Pons (tissue), 1 donor: ENCODE results near the gene C11orf21.

Experiments
- DNase-seq: peaks from one replicate; pipeline ENCODE4 v3.0.0-alpha.2; 2016; ENCODE audit warnings: low spot score

The C11orf21 gene

DNA sequence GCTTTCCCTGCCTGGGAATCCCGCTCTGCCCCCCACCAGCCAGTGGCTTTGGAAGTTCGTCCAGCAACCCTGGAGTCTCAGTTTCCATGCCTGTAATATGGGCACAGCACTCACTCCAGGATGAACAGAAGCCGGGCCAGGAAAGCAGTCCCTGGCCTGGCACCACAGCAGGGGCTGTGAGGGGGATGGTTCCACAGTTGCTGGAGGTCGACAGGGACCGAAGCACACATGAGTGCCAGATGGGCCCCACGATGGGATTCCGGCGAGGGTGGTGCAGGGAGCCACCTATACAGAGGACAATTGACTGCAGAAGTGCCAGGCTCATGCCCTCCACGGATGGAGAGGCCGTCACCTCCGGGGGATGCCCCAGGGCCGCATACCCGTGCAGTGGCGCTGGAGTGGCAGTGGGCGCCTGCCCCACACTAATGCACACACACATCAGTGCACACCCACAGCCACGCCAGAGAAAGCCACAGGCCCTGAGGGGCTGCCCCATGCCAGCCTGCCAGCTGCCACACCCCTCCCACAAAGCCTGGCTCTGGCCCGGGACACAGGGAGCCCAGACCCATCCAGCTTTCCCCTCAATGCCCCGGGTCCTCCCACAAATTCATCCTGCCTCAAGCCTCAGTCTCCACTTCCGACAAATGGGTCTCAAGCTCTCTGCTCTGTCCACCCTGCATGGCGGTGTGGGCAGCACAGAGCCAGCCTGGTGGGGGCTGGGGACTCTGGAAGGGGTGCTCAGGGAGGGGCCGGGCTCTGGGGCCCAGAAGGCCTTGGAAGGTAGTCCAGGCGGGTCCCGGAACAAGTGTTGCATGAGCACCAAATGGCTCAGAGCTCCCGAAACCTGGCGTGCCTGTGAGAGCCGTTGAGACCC lies 41.0 kb downstream of the C11orf21 start:
- DNase-seq: no peak

DNA sequence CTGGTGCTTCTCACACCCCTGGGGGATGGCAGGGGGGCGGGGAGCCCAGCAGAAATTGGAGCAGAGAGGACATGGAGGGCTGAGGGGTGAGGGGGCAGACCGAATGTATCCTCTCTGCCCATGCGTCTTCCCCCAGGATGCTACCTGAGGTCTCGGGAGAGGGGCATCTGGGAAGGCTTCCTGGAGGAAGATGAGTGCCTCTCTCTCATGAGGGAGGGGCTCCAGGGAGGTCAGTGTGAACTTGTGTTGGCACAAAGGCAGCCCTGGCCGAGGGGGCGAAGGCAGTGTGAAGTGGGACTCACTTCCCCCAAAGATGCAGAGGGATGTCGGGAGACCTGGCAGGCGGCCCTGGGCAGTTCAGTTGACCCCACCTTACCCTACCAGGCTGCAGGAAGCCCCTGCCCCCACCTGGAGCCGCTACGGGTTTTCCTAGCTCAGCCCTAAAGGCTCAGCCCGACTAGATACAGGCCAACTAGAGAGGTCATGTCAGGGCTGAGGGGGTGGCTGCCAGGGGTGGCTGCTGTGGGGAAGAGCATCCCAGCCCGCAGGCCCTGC lies 41.7 kb downstream of the C11orf21 start:
- DNase-seq: no peak

GRCh38 chr11:2259466-2259830 lies 42.3 kb downstream of the C11orf21 start:
- DNase-seq: no peak

- no peak for DNase-seq
Observed at GRCh38 chr11:2258501-2259465, 42.9 kb downstream of the C11orf21 start.

DNA sequence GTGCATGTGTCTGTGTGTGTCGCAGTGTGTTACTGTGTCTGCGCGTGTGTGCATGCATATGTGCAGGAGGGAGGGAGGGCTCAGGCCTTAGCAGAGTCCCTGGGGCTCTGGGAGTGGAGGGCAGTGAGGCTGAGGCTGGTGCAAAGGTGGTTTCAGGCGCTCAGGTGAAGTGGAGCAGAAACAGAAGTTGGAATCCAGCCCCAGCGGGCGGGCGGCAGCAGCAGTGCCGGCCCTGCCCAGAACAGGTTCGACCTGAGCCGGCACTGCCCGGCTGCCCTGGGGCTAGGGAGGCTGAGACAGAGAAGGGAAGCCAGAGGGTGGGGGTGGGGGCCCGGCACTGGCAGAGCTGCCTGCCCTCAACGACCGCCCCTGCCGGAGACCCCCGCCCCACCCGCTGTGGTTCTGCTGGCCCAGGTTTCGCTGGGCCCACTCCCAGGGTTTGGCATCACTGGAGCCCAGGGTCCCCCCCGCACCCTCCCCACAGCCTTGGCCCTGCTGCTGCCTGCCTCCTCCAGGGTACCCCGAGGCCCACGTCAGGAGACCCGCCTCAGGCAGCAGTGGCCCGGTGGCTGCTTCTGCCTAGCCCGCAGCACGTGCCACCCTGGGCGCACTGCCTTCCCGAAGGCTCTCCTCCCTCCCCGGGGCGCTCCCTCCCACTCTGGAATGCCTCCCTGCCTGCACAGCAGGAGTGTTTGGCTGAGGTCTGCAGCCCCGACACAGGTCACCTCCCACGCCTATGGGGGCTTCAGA lies 44.6 kb downstream of the C11orf21 start:
- DNase-seq: no peak

DNA sequence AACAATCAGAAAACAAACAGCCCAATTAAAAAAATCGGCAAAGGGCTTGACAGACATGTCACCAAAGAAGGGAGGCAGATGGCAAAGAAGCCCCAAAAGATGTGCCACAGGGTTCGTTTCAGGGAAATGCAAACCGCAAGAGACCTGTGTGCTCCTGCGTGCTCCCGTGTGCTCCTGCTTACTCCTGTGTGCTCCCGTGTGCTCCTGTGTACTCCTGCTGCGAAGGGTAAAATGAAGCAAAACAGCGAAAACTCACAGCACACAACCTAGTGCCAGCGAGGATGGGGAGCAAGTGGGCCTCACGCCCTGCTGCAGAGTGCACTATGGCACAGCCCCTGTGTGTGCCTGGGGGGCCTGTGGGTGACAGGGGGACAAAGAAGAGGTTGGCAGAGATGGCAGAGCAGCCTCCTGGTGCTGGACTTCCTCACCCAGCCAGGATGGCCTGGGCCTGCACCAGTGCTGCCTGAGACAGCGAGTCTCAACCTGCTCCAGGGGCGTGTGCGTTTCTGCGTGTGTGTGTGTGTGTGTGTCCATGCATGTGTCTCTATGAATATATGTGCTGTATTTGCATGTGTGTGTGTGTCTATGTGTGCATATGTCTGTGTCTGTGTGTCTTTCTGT lies 45.3 kb downstream of the C11orf21 start:
- no peak for DNase-seq

DNA sequence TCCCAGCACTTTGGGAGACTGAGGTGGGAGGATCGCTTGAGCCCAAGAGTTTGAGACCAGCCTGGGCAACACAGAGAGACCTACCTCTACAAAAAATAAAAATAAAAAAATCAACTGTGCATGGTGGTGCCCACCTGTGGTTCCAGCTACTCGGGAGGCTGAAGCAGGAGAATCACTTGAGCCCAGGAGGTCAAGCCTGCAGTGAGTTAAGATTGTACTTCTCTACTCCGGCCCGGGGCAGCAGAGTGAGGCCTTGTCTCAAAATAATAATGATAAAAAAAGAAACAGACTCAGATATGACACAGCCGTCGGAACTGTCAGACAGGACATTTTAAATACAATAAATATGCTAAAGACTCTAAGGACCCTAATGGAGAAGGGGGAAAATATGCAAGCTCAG lies 49.7 kb downstream of the C11orf21 start:
- no peak for DNase-seq

DNA sequence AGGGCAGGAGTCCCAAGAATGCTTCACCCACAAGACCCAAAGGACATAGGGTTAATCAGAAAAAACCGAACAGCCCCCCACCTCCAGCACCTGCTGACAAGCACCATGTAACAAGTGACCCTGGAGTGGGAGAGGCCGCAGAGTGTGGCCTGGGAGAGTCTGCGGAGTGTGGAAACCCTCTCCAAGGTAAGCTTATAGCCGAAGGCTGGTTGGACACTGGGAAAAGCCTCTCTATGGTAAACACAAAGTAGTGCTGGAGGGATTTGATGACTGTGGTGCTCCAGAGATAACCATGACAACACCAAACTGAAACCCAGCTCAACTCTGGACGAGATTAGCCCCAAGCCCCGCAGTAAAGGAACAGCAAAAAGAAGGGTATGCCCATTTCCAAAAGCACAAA lies 50.6 kb downstream of the C11orf21 start:
- no peak for DNase-seq

DNA sequence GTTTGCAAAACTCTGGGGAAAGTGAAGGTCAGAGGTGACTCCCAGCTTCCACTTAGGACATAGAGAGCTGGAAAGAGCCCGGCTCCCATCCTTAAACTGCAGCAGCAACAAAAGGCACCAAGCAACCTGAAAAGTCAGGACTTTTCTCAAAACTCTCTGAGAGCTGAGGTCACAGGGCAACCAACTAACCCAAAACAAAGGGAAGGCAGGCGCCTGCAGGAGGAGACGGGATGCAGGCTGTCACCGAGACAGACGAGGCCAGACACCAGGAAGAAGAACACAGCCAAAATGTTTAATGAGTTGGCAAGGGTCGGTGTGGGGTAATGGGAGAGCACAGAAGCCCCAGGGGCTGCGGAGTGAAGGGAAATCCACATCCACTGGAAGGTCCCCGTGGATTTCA lies 51.2 kb downstream of the C11orf21 start:
- DNase-seq: no peak

DNA sequence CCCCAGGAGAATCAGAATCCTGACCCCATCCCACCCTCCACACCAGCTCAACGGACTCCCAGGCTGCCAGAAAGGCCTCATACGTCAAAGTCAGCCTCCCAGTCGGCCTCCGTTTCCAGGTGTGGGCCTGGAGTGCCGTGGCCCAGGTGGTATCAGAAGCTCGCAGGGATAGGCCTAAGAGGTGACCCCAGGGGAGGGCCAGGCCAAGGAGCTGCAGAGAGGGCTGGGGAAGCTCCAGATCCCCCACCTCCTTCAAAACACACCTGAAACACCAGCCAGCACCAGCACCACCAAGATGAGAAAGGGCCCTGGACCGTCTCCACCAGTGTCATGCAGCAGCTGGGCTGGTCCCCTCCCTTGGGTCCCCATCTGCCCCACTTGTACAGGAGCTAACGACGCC lies 51.7 kb downstream of the C11orf21 start:
- no peak for DNase-seq

DNA sequence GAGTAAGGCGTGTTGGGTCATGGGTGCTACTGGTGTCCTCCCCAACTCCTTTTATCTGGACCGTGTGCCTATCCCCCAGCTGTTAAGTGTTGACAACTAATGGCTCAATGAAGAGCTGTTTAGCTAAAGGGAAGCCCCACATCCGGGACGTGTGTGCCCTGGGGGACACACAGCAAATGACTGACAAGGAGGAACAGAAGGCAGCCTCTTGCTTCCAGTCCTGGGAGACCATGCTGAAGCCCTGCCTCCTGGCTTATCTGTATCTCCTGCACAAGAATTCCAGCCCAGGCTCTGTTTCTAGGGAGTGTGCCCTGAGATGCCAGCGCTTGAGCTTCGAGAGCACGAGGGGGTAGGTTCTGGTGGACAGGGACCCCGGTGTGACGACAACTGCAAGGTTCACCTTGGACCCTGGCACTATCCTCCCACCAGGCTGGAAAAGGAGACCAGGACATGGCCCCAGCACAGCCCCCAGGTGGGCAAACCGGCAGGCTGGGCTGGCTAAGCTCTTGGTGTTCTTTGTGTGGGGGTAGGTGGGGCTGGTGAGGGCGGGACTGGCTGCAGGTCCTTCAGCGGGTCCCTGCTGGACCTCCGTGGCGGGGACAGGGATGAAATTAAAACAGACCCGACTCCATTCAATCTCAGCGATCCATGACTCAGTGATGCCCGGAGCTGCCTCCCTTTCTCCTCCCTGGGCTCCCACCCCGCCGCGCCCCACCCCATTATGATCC lies 52.4 kb downstream of the C11orf21 start:
- no peak for DNase-seq

GRCh38 chr11:2248762-2249161 lies 53.0 kb downstream of the C11orf21 start:
- no peak for DNase-seq

DNA sequence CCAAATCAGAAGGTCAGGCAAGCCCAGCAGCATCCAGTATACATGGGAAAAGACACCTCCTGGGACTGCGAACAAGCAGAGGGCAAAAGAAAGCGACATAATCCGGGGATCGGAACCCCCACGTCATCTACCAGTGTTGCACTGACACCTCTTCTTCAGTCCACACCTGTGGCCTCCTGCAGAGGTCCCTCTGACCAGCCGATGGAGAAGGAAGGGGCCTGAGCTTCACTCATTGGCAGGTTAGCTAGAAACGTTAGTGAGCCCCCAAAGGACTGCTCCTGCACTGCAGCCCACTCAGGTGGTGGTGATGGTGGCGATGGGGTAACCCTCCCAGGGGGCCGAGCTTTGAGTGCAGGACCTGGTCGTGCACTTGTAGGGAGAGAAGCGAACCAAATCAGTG lies 53.5 kb downstream of the C11orf21 start:
- DNase-seq: no peak

GRCh38 chr11:2247496-2247895 lies 54.2 kb downstream of the C11orf21 start:
- DNase-seq: no peak
